ENCODE data around the gene RNF167. TPM values are rescaled to one million over a fixed set of nuclear protein-coding genes. Genes with fewer than 3 reads are reported as not detected.
A peak's percentile ranks its signal among the peaks of the same experiment; 100 is the strongest.

RNF167 gene
- total RNA-seq, 1 donor from 2014 or later, result 90.7 TPM

GRCh38 chr17:4937553-4937952 lies 2.5 kb upstream of the RNF167 start:
- Histone ChIP-seq H3K36me3 (peaks cover 39% of the 10 kb centered on the region), H3K4me1 (peaks cover 57% of the 10 kb centered on the region), H3K4me3 (no peak overlapping the region), H3K9me3 (replicated peaks) (no peaks in the 10 kb centered on the region), H3K27ac (replicated peaks) (no peak overlapping the region), H3K27me3 (ENCODE audit: low read depth) (no peaks in the 10 kb centered on the region)
- DNase-seq, result no peak
- no peak for TF ChIP-seq CTCF (IDR thresholded peaks at IDR 0.05; ENCODE audit: borderline replicate concordance)
- intact Hi-C loops (cut with micrococcal nuclease), result no loop called here

GRCh38 chr17:4938069-4938491 lies 2.0 kb upstream of the RNF167 start:
- Histone ChIP-seq H3K4me3 (peak overlapping the region; percentile 84), H3K9me3 (replicated peaks) (no peaks in the 10 kb centered on the region), H3K36me3 (peaks cover 44% of the 10 kb centered on the region), H3K4me1 (peaks cover 62% of the 10 kb centered on the region), H3K27me3 (ENCODE audit: low read depth) (no peaks in the 10 kb centered on the region), H3K27ac (replicated peaks) (peak overlapping the region; percentile 96)
- DNase-seq, result no peak
- intact Hi-C loops (cut with micrococcal nuclease), result no loop called here
- TF ChIP-seq CTCF (IDR thresholded peaks at IDR 0.05; ENCODE audit: borderline replicate concordance), result no peak

GRCh38 chr17:4938688-4939545 lies 1.2 kb upstream of the RNF167 start:
- intact Hi-C loops (cut with micrococcal nuclease), result no loop called here

GRCh38 chr17:4939546-4939795 lies 597 bp upstream of the RNF167 start:
- intact Hi-C loops (cut with micrococcal nuclease), result no loop called here
- H3K36me3 ChIP-seq, result peaks cover 58% of the 10 kb centered on the region
- TF ChIP-seq CTCF (IDR thresholded peaks at IDR 0.05; ENCODE audit: borderline replicate concordance), result no peak
- H3K27me3 ChIP-seq (ENCODE audit: low read depth), result no peaks in the 10 kb centered on the region
- peaks cover 69% of the 10 kb centered on the region for H3K4me1 ChIP-seq
- peak overlapping the region; percentile 96 for H3K27ac ChIP-seq (replicated peaks)
- peak; percentile 44 for DNase-seq
- no peaks in the 10 kb centered on the region for H3K9me3 ChIP-seq (replicated peaks)
- H3K4me3 ChIP-seq, result peak overlapping the region; percentile 84

More at GRCh38 chr17:4938688-4939545, 1.2 kb upstream of the RNF167 start:
- peaks cover 69% of the 10 kb centered on the region for H3K4me1 ChIP-seq
- peak overlapping the region; percentile 84 for H3K4me3 ChIP-seq
- no peaks in the 10 kb centered on the region for H3K27me3 ChIP-seq (ENCODE audit: low read depth)
- H3K27ac ChIP-seq (replicated peaks), result peak overlapping the region; percentile 96
- H3K9me3 ChIP-seq (replicated peaks), result no peaks in the 10 kb centered on the region
- peaks cover 52% of the 10 kb centered on the region for H3K36me3 ChIP-seq
- DNase-seq, result no peak
- TF ChIP-seq CTCF (IDR thresholded peaks at IDR 0.05; ENCODE audit: borderline replicate concordance), result no peak

GRCh38 chr17:4940555-4941318 lies 669 bp downstream of the RNF167 start:
- no peaks in the 10 kb centered on the region for H3K27me3 ChIP-seq (ENCODE audit: low read depth)
- no peak for TF ChIP-seq CTCF (IDR thresholded peaks at IDR 0.05; ENCODE audit: borderline replicate concordance)
- DNase-seq, result peak; percentile 77
- intact Hi-C loops (cut with micrococcal nuclease), result no loop called here
- H3K4me3 ChIP-seq, result peak overlapping the region; percentile 84
- H3K36me3 ChIP-seq, result peaks cover 67% of the 10 kb centered on the region
- peaks cover 79% of the 10 kb centered on the region for H3K4me1 ChIP-seq
- H3K9me3 ChIP-seq (replicated peaks), result no peaks in the 10 kb centered on the region
- H3K27ac ChIP-seq (replicated peaks), result peak overlapping the region; percentile 96
